Pancreas (tissue), 10 donors: ENCODE measurements around the gene RBFOX1. TPM values are rescaled to one million over a fixed set of nuclear protein-coding genes. Genes with fewer than 3 reads are reported as not detected.

Source experiments
- ATAC-seq, 4 donors: fragments of 200-7000 bp; cut with Tn5 transposase; one replicate each; pipeline versions ENCODE4 v1.8.0 to v1.9.1; 2020; ENCODE audit warnings: mild to moderate bottlenecking in 4 of 4, moderate library complexity in 4 of 4
- DNase-seq, 6 donors: peaks; one replicate each; pipeline ENCODE4 v3.0.0-alpha.2; 2020
- FAIRE-seq: peaks from 2 replicates; lab custom pipeline; 2012; peaks lifted over from hg19 to GRCh38; lab: Jason Lieb, UNC
- H3K27ac ChIP-seq, 4 donors: fragments of 200-600 bp; sonication (generic); 1 replicate in 3 of 4; 2 replicates in 1 of 4; pipeline versions ENCODE4 v1.5.0 to v1.8.0; 2020
- H3K27me3 ChIP-seq, 4 donors: fragments of 200-600 bp; one replicate each; pipeline ENCODE4 v1.8.0; 2021
- H3K36me3 ChIP-seq, 3 donors: fragments of 200-600 bp; sonication (generic) in 1 of 3; one replicate each; pipeline versions ENCODE4 v1.5.0 to v1.8.0; 2020 to 2021
- H3K4me1 ChIP-seq, 3 donors: fragments of 200-600 bp; one replicate each; pipeline ENCODE4 v1.8.0; 2021
- H3K4me3 ChIP-seq, 4 donors: fragments of 200-600 bp; sonication (generic) in 2 of 4; one replicate each; pipeline versions ENCODE4 v1.5.0 to v1.8.0; 2020 to 2021
- H3K9me3 ChIP-seq, 4 donors: fragments of 200-600 bp; one replicate each; pipeline ENCODE4 v1.8.0; 2021
- CTCF ChIP-seq, 4 donors: fragments of 200-600 bp; sonication (generic) in 3 of 4; IDR thresholded peaks; one replicate each; pipeline versions ENCODE4 v1.5.0 to v1.8.0; 2021; ENCODE audit warnings: antibody characterized with exemption in 4 of 4
- WGBS, 2 donors: extraction: QIAGEN DNeasy Blood & Tissue Kit; methylation state at CpG; one replicate each; pipeline ENCODE4 v1.1.7; 2013; 5-methylcytosine and 5-hydroxymethylcytosine counted together
- intact Hi-C, 3 donors: fragments of 100-400 bp; cut with DNase I; formaldehyde crosslinking; loops; one replicate each; pipeline versions ENCODE4 v1.11.1 to v1.14.2; 2022
- polyA plus RNA-seq, 2 donors: library from polyadenylated mRNA; stranded (reverse); fragments of 200-250 nt; gene quantifications; one replicate each; pipeline ENCODE4 v1.2.3, GENCODE V29; 2013
- total RNA-seq, 6 donors: library from RNA; stranded (reverse); fragmentation: NEBNext Ultra II Directional in 4 of 6; extraction: Animal tissue kit (Norgen Biotek cat#: 25700) in 4 of 6; gene quantifications; one replicate each; pipeline versions ENCODE4 v1.2.1 to v1.2.4, GENCODE V29; 2021 to 2023
- donor health status: healthy with polysubstance abuse.
- donor health status: DM: no; HTN: no; CAD: no; lungs with moderate emphysema.
- donor health status: DM: no; HTN: no; CAD: no.
- donor health status: control.
- donor health status: control.
- donor health status: Bipolar disorder and iron deficiency.
- donor health status: DM: yes; HTN: yes; CAD: no.
- donor health status: DM: no; HTN: no; CAD: no.
- donor health status: DM: no; HTN: no; CAD: no.
- donor health status: DM: yes; HTN: yes; CAD: no.

Gene RBFOX1
- total and polyA plus RNA-seq, 8 donors: 0.12 to 0.28 (median 0.15) TPM; not detected in 3

DNA sequence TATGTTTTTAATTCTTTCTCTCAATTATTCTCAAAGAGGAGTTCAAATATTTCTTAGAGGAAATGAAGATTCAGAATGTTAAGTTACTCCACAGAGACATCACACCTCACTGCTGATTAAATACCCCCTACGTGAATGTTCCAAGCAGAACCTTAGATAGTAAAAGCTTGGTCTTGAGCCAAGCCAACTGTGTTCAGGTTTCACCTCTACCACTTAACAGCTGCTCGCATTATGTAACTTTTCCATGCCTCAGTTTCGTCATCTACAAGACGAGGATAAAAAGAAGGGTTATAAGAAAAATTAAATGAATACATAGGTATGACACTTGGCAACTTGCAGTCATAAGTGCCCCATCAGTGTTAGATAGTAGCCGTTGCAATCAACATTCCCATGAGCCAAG, 356.2 kb downstream of the RBFOX1 start:
- FAIRE-seq (no peak), ATAC-seq (no peak), DNase-seq (no peak)
- no peaks in the 10 kb centered on the region for H3K4me1 ChIP-seq
- WGBS, 2 donors: 27 to 29% methylated on average over 5 of the region's 5 CpGs
- intact Hi-C loops: no loop called here
- H3K27me3 ChIP-seq: peaks cover 0 to 3% (median 0%) of the 10 kb centered on the region in 4 donors
- H3K27ac ChIP-seq: no peak overlapping the region
- no peak overlapping the region for H3K4me3 ChIP-seq
- TF ChIP-seq CTCF (IDR thresholded peaks at IDR 0.05): no peak
- no peaks in the 10 kb centered on the region for H3K9me3 ChIP-seq
- H3K36me3 ChIP-seq: no peaks in the 10 kb centered on the region

- H3K27ac ChIP-seq: no peak overlapping the region
- WGBS, 2 donors: 73 to 75% methylated on average over 1 of the region's 1 CpG
- no peaks in the 10 kb centered on the region for H3K36me3 ChIP-seq
- H3K4me3 ChIP-seq: no peak overlapping the region
- no peak for FAIRE-seq
- no peak for DNase-seq
- no peaks in the 10 kb centered on the region for H3K4me1 ChIP-seq
- intact Hi-C loops: no loop called here
- H3K27me3 ChIP-seq: peaks cover 0 to 3% (median 0%) of the 10 kb centered on the region in 4 donors
- TF ChIP-seq CTCF (IDR thresholded peaks at IDR 0.05): no peak
- H3K9me3 ChIP-seq: no peaks in the 10 kb centered on the region
- ATAC-seq: no peak
Measured at GRCh38 chr16:7689234-7689633, 356.6 kb downstream of the RBFOX1 start.

GRCh38 chr16:7691533-7691932, 358.9 kb downstream of the RBFOX1 start:
- no peak for DNase-seq
- H3K27me3 ChIP-seq: peaks cover 0 to 6% (median 0%) of the 10 kb centered on the region in 4 donors
- H3K4me1 ChIP-seq: no peaks in the 10 kb centered on the region

GRCh38 chr16:7703672-7704071, 371.0 kb downstream of the RBFOX1 start:
- H3K4me3 ChIP-seq: no peak overlapping the region
- H3K4me1 ChIP-seq: no peaks in the 10 kb centered on the region
- no peaks in the 10 kb centered on the region for H3K9me3 ChIP-seq
- DNase-seq: no peak
- no peak for FAIRE-seq
- 64 to 67% methylated on average over 3 of the region's 3 CpGs for WGBS, 2 donors
- intact Hi-C loops: no loop called here
- no peak for ATAC-seq
- TF ChIP-seq CTCF (IDR thresholded peaks at IDR 0.05): no peak
- H3K36me3 ChIP-seq: no peaks in the 10 kb centered on the region
- no peak overlapping the region for H3K27ac ChIP-seq
- H3K27me3 ChIP-seq: no peaks in the 10 kb centered on the region

More at GRCh38 chr16:7691533-7691932, 358.9 kb downstream of the RBFOX1 start:
- TF ChIP-seq CTCF (IDR thresholded peaks at IDR 0.05): no peak
- Histone ChIP-seq H3K9me3 (no peaks in the 10 kb centered on the region), H3K27ac (no peak overlapping the region), H3K4me3 (no peak overlapping the region), H3K36me3 (no peaks in the 10 kb centered on the region)
- ATAC-seq: no peak
- intact Hi-C loops: no loop called here
- WGBS, 2 donors: 75 to 77% methylated on average over 4 of the region's 4 CpGs
- FAIRE-seq: no peak

- Histone ChIP-seq H3K4me1 (no peaks in the 10 kb centered on the region), H3K27me3 (no peaks in the 10 kb centered on the region), H3K36me3 (no peaks in the 10 kb centered on the region), H3K9me3 (no peaks in the 10 kb centered on the region), H3K4me3 (no peak overlapping the region), H3K27ac (no peak overlapping the region)
- intact Hi-C loops: no loop called here
- FAIRE-seq: no peak
- TF ChIP-seq CTCF (IDR thresholded peaks at IDR 0.05): no peak
- WGBS, 2 donors: 55 to 70% methylated on average over 7 of the region's 7 CpGs
- DNase-seq: no peak
- ATAC-seq: no peak
Measured at GRCh38 chr16:7705885-7706284, 373.2 kb downstream of the RBFOX1 start.
